Bronchial epithelial cell (primary cell): Measurements from ENCODE around the gene SULF2. TPM values are rescaled to one million over a fixed set of nuclear protein-coding genes. Genes with fewer than 3 reads are reported as not detected.
"Not testable (repeated sequence)": the region's sequence is repeated elsewhere in the genome, so short reads cannot be mapped to it uniquely, and the experiment has no call there.

Experiments used
- DNase-seq: peaks from one replicate; pipeline ENCODE4 v3.0.0-alpha.2; 2010; ENCODE audit warnings: low read depth
- FAIRE-seq: peaks from 2 replicates; lab custom pipeline; 2011; peaks lifted over from hg19 to GRCh38; lab: Jason Lieb, UNC
- H3K27me3 ChIP-seq: 2 replicates; pipeline ENCODE4 v1.5.1; 2011; ENCODE audit warnings: low read length; ENCODE audit not compliant: control insufficient read depth, insufficient read depth
- H3K36me3 ChIP-seq: 2 replicates; pipeline ENCODE4 v1.5.1; 2011; ENCODE audit warnings: low read length; ENCODE audit not compliant: control insufficient read depth, insufficient read depth
- H3K4me3 ChIP-seq: 2 replicates; pipeline ENCODE4 v1.5.1; 2011; ENCODE audit warnings: mild to moderate bottlenecking, low read depth, low read length, control low read depth
- total RNA-seq: library from RNA; depleted of rRNA; stranded (reverse); fragments of >200 nt; gene quantifications from 2 replicates; pipeline ENCODE4 v1.2.1, GENCODE V29; 2014
- TF ChIP-seq, protein P1 (sequence below): IDR thresholded peaks from 2 replicates; pipeline ENCODE4 v1.5.1; 2011; ENCODE audit warnings: mild to moderate bottlenecking, moderate library complexity, low read length, control low read depth, inconsistent platforms; ENCODE audit not compliant: insufficient read depth, severe bottlenecking

The SULF2 gene
- 25.3 and 31.6 TPM in 2 replicates for total RNA-seq

DNA sequence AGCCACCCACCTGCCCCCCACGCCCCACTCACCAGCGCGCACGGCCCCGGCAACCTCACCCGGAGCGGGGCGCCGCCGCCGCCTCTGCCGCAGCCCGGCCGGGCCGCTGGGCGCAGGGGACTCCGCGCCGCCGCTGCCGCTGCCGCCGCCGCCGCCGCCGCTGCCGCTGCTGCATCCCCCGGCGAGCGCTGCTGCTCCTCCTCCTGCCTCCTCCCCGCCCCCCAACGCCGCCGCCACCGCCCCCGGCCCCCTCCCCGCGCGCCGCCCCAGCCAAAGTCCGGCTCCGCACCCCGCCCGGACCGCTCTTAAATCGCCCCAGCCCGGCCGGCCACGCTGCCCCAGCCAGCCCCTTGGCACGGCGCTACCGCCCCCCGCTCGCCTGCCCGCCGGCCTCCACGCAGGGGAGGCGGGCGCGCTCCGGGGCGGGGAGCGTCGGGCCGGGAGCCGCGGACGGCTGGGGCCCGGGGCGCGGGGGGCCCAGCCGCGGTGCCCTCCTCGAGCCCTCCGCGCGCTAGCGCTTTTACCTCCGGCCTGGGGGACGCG, at the start of gene SULF2:
SULF2 (minus strand) TSS at position 171 of the 543 bp plus-strand sequence. CDS start 28,118 bp downstream, outside the sequence.
- Histone ChIP-seq H3K27me3 (no peaks in the 10 kb centered on the region), H3K4me3 (peak within 1 kb of the TSS; percentile 65), H3K36me3 (peaks cover 1% of the 10 kb centered on the region)
- TF ChIP-seq, protein P1, sequence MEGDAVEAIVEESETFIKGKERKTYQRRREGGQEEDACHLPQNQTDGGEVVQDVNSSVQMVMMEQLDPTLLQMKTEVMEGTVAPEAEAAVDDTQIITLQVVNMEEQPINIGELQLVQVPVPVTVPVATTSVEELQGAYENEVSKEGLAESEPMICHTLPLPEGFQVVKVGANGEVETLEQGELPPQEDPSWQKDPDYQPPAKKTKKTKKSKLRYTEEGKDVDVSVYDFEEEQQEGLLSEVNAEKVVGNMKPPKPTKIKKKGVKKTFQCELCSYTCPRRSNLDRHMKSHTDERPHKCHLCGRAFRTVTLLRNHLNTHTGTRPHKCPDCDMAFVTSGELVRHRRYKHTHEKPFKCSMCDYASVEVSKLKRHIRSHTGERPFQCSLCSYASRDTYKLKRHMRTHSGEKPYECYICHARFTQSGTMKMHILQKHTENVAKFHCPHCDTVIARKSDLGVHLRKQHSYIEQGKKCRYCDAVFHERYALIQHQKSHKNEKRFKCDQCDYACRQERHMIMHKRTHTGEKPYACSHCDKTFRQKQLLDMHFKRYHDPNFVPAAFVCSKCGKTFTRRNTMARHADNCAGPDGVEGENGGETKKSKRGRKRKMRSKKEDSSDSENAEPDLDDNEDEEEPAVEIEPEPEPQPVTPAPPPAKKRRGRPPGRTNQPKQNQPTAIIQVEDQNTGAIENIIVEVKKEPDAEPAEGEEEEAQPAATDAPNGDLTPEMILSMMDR = no peak
- FAIRE-seq (no peak), DNase-seq (no peak)

DNA sequence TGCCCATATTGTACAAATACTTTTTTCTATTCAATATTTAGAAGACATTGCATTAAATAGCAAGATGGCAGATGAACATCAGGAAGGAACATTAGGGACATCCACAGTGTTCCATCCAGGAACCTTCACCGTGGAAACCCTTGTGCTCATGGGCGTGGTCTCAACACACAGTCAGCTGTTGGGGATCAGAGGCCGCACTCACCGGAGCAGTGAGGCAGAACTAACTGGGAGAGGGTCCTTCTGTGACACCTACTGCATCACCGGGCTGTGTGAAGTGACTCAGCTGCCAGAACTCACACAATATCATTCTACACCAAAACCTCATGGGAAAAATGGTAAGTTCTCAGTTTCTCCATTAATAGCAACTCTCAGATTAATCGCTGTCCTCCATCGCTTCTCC, 46.4 kb upstream of the SULF2 start:
- H3K27me3 ChIP-seq, DNase-seq, H3K36me3 ChIP-seq, FAIRE-seq, H3K4me3 ChIP-seq: not testable (repeated sequence)

DNA sequence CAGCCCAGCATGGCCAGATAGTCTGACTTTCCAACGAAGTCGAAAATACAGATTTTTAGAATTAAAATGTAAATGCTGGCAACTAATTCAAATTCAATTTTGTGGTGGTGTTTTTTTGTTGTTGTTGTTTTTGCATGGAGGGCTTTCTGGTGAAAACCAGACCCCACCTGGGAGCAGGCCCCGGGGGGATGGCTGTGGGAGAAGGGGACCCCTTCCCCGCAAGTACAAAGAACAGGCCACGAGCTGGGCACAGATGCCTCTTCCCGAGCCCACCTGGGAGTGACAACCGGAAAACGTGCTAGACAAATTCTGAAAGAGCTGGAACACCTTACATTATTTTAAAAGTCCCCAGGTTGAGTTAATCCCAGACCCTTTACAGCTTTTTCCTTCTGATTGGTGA, 41.4 kb upstream of the SULF2 start:
- not testable (repeated sequence) for FAIRE-seq, H3K4me3 ChIP-seq, H3K27me3 ChIP-seq, DNase-seq, H3K36me3 ChIP-seq

DNA sequence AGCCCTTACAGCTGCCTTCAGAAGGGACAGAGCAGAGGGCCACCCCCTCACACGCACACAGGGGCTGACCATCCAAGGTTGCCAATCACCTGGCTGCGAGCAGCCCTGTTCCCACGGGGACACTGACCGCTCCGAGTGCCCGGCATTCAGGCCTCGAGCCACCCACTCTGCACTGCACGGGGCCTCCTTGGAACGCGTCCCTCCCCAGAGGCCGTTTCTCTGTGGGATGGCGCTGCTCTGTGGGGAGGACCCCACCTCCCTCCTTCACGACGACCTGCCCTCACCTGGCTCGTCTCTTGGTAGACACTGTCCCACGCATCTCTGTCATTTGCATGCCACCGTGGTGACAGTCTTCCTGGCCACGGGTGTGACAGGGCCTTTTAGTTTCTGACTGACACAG, 40.7 kb upstream of the SULF2 start:
- not testable (repeated sequence) for FAIRE-seq, DNase-seq, H3K36me3 ChIP-seq, H3K4me3 ChIP-seq, H3K27me3 ChIP-seq

DNA sequence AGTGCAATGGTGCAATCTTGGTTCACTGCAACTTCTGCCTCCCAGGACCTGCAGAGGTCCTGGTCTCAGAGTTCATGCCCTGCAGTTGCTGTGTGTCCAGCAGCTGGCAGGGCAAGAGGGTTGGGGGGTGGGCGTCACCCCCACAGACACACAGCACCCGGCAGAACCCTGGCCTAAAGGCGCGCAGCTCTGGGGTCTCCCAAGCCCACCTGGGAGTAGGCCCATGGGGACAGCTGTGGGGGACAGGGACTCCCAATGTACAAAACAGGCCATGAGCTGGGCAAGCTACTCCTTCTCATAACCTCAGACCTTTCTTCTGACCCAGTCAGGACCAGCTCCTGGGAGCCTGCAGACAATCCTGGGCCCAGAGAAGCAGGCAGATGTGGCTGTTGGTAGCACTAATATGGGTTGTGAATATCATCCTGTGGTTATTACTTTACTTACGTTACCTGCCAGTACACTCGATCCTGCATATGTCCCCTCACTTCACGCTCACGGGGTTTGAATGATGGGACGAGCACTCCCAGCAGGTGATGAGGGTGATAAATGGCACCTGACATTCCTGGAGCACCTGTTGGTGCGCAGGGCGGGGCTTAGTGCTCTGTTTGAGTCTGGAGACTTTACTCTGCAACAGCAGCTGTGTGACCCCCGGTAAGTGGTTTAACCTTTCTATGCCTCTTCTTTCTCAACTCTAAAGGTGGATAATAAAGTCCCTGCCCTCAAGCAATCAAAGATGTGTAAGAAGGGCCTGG, 39.9 kb upstream of the SULF2 start:
- TF ChIP-seq, protein P1 = no peak
- Histone ChIP-seq H3K4me3 (no peak overlapping the region), H3K36me3 (no peaks in the 10 kb centered on the region), H3K27me3 (no peaks in the 10 kb centered on the region)
- no peak for FAIRE-seq
- no peak for DNase-seq

DNA sequence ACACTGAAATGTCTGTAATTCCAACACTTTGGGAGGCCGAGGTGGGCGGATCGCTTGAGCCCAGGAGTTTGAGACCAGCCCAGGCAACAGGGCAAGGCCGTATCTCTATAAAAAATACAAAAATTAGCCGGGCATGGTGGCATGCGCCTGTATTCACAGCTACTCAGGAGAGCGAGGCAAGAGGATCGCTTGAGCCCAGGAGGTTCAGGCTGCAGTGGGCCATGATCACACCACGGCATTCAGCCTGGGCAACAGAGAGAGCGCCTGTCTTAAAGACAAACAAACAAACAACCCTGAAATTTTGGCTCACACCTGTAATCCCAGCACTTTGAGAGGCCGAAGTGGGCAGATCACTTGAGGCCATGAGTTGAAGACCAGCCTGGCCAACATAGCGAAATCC, 38.7 kb upstream of the SULF2 start:
- not testable (repeated sequence) for FAIRE-seq, H3K27me3 ChIP-seq, DNase-seq, H3K4me3 ChIP-seq, H3K36me3 ChIP-seq

DNA sequence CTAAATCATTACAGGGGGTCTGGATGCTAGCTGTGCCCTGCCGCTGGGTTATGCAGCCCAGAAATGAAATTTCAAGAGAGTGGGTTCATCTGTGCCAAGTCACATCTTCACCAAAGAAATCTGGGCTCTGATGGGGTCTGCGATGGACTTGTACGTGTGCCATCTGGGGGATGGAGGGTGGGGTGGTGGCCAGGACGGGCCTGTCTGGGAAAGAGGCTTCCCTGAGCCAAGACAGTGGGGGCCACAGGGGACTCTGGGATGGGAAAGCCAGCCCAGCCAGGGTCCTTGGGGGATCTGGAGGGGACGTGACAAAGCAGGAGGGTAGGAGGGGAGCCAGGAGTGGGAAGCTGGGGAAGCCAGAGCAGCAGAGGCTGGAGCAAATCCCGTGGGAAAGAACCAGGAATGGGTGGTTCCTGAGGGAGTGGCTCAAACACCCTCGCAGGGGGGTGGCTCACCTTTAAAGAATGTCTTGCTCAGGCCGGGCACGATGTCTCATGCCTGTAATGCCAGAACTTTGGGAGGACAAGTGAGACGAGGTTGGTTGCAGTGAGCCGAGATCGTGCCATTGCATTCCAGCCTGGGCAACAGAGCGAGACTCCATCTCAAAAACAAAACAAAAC, 36.3 kb upstream of the SULF2 start:
- peak; percentile 93 for DNase-seq
- no peak for FAIRE-seq
- Histone ChIP-seq H3K36me3 (no peaks in the 10 kb centered on the region), H3K4me3 (no peak overlapping the region), H3K27me3 (no peaks in the 10 kb centered on the region)
- TF ChIP-seq, protein P1 = no peak
